Measurements from ENCODE around the gene CAGE1.

The CAGE1 gene

DNA sequence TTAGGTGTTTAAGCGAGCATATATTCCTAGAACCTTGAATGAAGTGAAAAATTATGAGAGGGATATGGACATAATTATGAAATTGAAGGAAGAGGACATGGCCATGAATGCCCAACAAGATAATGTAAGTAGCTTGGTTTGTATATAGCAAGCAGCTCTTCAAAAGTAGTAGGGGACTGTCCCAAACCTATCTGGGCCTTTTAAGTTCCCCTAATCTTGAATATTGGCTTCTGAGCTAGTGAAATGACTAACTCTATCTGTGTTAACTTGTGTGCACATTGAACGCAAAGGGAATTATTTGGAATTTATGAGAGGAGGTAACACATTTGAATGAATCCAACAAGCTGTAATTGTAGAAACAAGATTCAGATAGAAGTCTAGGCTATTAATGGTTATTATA, 21.8 kb upstream of the CAGE1 start:
- DNase-seq (ENCODE audit: low read depth, low spot score): no peak
- TF ChIP-seq, protein P1, sequence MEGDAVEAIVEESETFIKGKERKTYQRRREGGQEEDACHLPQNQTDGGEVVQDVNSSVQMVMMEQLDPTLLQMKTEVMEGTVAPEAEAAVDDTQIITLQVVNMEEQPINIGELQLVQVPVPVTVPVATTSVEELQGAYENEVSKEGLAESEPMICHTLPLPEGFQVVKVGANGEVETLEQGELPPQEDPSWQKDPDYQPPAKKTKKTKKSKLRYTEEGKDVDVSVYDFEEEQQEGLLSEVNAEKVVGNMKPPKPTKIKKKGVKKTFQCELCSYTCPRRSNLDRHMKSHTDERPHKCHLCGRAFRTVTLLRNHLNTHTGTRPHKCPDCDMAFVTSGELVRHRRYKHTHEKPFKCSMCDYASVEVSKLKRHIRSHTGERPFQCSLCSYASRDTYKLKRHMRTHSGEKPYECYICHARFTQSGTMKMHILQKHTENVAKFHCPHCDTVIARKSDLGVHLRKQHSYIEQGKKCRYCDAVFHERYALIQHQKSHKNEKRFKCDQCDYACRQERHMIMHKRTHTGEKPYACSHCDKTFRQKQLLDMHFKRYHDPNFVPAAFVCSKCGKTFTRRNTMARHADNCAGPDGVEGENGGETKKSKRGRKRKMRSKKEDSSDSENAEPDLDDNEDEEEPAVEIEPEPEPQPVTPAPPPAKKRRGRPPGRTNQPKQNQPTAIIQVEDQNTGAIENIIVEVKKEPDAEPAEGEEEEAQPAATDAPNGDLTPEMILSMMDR (IDR thresholded peaks at IDR 0.05; ENCODE audit: low read depth, low read length): no peak
- no peak overlapping the region for H3K4me3 ChIP-seq (ENCODE audit: low read depth, low read length)
- in situ Hi-C loops (cut with HindIII; ENCODE audit: low sequenced_read_pairs): no loop called here

DNA sequence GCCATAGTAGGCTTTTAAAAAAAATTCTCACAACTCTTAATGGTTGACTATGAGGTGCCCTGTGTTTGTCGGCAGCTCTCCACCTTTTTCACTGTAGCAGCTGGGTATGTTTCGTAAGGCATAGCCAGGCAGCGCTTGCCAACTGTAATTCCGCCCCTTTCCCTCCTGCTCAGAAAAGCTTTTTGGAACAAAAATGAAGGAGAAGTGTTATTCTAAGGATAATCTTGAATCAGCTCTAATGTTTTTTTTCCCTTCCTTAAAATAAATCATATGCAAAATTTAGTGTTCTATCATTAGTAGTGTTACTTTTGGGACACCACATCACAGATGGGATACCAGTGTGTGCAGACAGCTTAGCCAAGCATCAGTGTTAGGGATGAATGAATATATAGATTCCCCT, 21.3 kb upstream of the CAGE1 start:
- no peak for DNase-seq (ENCODE audit: low read depth, low spot score)
- TF ChIP-seq, protein P1 (IDR thresholded peaks at IDR 0.05; ENCODE audit: low read depth, low read length): no peak
- in situ Hi-C loops (cut with HindIII; ENCODE audit: low sequenced_read_pairs): no loop called here
- no peak overlapping the region for H3K4me3 ChIP-seq (ENCODE audit: low read depth, low read length)

DNA sequence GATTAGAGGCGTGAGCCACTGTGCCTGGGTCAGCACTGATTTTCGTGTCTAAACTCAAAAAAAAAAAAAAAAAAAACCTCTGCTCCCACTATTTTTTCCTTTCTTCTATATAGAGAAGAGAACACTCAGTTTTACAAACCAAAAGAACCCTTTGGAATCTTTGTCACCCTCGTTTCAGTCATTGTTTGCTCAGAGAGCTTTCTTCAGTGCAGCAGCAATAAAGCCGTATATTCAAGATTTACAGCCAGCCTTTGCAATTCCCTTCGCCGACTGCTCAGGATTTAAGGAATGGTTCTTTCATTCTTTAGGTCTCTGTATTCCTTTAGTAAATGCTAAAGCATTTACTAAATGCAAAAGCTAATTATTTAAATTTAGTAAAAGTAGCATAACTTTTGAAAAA, 20.2 kb upstream of the CAGE1 start:
- TF ChIP-seq, protein P1 (IDR thresholded peaks at IDR 0.05; ENCODE audit: low read depth, low read length): no peak
- no peak overlapping the region for H3K4me3 ChIP-seq (ENCODE audit: low read depth, low read length)
- in situ Hi-C loops (cut with HindIII; ENCODE audit: low sequenced_read_pairs): no loop called here
- DNase-seq (ENCODE audit: low read depth, low spot score): no peak

DNA sequence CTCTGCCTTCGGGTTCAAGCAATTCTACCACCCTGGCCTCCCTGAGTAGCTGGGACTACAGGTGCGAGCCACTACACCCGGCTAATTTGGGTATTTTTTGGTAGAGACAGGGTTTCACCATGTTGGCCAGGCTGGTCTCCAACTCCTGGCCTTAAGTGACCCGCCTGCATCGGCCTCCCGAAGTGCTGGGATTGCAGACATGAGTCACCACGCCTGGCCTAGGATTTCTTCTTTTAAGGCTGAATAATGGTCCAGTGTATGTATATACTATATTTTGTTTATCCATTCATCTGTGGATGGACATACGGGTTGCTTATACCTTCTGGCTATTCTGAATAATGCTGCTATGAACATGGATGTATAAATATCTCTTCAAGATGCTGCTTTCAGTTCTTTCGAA, 17.2 kb upstream of the CAGE1 start:
- TF ChIP-seq, protein P1 (IDR thresholded peaks at IDR 0.05; ENCODE audit: low read depth, low read length): no peak

DNA sequence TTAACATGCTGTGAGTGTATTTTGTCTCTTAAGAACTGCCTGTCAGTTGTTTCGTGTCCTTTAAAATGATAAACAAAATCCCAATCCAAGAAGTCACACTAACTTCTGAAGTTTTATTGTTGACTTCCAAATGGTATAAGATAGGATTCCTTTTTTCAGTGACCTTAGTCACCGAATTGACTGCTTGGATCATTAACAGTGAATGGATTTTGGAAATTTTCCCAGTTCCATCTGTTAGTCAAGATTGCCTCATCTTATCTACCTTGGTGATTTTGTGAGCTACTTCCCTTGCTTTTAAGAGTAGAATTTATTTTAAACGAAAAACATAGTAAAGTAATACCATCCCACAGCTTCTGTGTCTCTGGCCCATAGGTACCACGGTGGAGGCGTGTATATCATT, 15.0 kb upstream of the CAGE1 start:
- in situ Hi-C loops (cut with HindIII; ENCODE audit: low sequenced_read_pairs): no loop called here
- TF ChIP-seq, protein P1 (IDR thresholded peaks at IDR 0.05; ENCODE audit: low read depth, low read length): no peak
- DNase-seq (ENCODE audit: low read depth, low spot score): no peak
- H3K4me3 ChIP-seq (ENCODE audit: low read depth, low read length): no peak overlapping the region

More for the DNA sequence above, 17.2 kb upstream of the CAGE1 start:
- no peak overlapping the region for H3K4me3 ChIP-seq (ENCODE audit: low read depth, low read length)
- in situ Hi-C loops (cut with HindIII; ENCODE audit: low sequenced_read_pairs): no loop called here
- no peak for DNase-seq (ENCODE audit: low read depth, low spot score)

DNA sequence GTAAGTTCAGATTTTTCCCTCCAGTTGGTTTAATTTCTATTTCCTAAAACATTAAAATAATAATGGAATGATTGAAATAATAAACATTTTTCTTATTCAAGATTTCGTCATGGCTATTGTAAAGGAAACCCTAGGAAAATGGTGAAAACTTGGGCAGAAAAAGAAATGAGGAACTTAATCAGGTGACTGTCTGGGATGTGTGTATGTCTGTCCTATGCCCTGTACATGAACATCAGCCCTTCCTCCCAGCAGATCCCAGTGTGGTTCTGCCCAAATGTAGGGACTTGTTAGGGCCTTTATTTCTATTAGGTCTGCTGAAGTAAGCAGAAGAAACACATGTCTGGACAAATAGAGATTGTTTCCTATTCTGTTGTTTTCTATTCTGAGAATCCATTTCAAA, 13.2 kb upstream of the CAGE1 start:
- DNase-seq (ENCODE audit: low read depth, low spot score): no peak
- TF ChIP-seq, protein P1 (IDR thresholded peaks at IDR 0.05; ENCODE audit: low read depth, low read length): no peak
- no peak overlapping the region for H3K4me3 ChIP-seq (ENCODE audit: low read depth, low read length)
- in situ Hi-C loops (cut with HindIII; ENCODE audit: low sequenced_read_pairs): no loop called here

DNA sequence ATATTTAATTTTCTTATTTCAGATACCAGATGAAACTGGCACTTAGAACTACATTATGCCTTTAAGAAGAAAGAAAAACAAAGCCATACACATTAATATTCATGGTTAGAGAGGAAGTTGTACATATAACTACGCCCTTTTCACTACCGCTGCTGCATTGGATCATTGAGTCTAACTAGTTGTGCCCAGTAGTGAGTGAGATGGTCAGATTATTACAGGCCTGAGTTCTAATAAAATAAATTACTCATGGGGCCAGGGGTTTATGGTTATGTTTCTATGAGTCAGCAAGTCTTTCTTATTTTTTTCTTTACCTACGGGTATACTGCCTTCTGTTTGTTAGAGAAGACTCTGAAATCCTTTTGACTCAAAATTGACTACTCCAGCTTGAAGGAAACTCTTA, 11.5 kb upstream of the CAGE1 start:
- H3K4me3 ChIP-seq (ENCODE audit: low read depth, low read length): no peak overlapping the region
- TF ChIP-seq, protein P1 (IDR thresholded peaks at IDR 0.05; ENCODE audit: low read depth, low read length): no peak
- in situ Hi-C loops (cut with HindIII; ENCODE audit: low sequenced_read_pairs): no loop called here
- no peak for DNase-seq (ENCODE audit: low read depth, low spot score)
